ENCODE results near the gene TRIP12.
"Not testable (repeated sequence)": the region's sequence is repeated elsewhere in the genome, so short reads cannot be mapped to it uniquely, and the experiment has no call there.

The TRIP12 gene

DNA sequence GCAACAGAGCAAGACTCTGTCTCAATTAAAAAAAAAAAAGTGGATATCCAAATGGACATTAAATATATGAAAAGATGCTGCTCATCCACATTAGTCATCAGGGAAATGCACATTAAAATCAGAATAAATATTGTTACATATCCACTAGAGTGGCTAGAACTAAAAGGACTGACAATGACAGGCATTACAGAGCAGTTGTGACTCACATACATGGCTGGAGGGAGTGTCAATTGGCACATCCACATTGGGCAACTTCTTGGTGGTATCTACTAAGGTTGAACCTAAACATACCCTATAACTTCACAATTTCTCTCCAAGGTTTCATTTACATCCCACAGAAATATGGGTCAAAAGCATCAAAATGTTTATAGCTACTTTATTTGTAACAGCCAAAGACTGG is 193.4 kb downstream of the TRIP12 start:
- H3K27me3 ChIP-seq (ENCODE audit: insufficient read depth, insufficient read length) = no peaks in the 10 kb centered on the region
- H3K9me3 ChIP-seq (ENCODE audit: insufficient read depth, low read length) = no peaks in the 10 kb centered on the region
- H3K4me1 ChIP-seq (ENCODE audit: insufficient read depth, insufficient read length) = peaks cover 5% of the 10 kb centered on the region
- H3K36me3 ChIP-seq (ENCODE audit: insufficient read depth, insufficient read length, low read length) = no peaks in the 10 kb centered on the region
- no peak for TF ChIP-seq YY1 (IDR thresholded peaks at IDR 0.05; ENCODE audit: insufficient read depth, insufficient read length)
- no peak for TF ChIP-seq SUZ12 (IDR thresholded peaks at IDR 0.05; ENCODE audit: extremely low read depth, insufficient read depth, insufficient read length)
- no peak for TF ChIP-seq ZNF274 (IDR thresholded peaks at IDR 0.05; ENCODE audit: low read depth, low read length)
- H3K4me3 ChIP-seq (ENCODE audit: insufficient read length, low read depth) = no peak overlapping the region
- DNase-seq (ENCODE audit: low read depth, low spot score) = no peak
- H3K9ac ChIP-seq (ENCODE audit: insufficient read length, low read depth) = no peak overlapping the region

DNA sequence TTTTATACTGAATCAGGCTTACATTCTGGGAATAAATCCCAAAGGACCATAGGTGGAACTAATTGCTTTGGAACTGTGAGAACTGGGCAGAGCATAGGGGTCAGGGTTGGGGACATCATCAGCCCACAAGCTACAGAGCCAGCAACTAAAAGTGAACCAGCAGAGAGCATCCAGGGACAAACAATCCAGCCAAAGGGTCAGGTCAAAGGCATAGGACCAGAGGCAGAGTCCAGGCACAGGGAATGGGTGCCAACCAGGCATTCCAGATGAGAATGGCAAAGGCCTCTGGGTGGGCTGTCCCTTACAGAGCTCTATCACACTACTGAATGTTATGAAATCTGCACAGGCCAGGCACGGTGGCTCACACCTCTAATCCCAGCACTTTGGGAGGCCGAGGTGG is 195.2 kb downstream of the TRIP12 start:
- Histone ChIP-seq H3K27me3 (ENCODE audit: insufficient read depth, insufficient read length) (no peaks in the 10 kb centered on the region), H3K4me3 (ENCODE audit: insufficient read length, low read depth) (no peak overlapping the region), H3K9me3 (ENCODE audit: insufficient read depth, low read length) (no peaks in the 10 kb centered on the region), H3K4me1 (ENCODE audit: insufficient read depth, insufficient read length) (no peaks in the 10 kb centered on the region), H3K36me3 (ENCODE audit: insufficient read depth, insufficient read length, low read length) (no peaks in the 10 kb centered on the region), H3K9ac (ENCODE audit: insufficient read length, low read depth) (no peak overlapping the region)
- TF ChIP-seq SUZ12 (IDR thresholded peaks at IDR 0.05; ENCODE audit: extremely low read depth, insufficient read depth, insufficient read length) = no peak
- DNase-seq (ENCODE audit: low read depth, low spot score) = no peak

DNA sequence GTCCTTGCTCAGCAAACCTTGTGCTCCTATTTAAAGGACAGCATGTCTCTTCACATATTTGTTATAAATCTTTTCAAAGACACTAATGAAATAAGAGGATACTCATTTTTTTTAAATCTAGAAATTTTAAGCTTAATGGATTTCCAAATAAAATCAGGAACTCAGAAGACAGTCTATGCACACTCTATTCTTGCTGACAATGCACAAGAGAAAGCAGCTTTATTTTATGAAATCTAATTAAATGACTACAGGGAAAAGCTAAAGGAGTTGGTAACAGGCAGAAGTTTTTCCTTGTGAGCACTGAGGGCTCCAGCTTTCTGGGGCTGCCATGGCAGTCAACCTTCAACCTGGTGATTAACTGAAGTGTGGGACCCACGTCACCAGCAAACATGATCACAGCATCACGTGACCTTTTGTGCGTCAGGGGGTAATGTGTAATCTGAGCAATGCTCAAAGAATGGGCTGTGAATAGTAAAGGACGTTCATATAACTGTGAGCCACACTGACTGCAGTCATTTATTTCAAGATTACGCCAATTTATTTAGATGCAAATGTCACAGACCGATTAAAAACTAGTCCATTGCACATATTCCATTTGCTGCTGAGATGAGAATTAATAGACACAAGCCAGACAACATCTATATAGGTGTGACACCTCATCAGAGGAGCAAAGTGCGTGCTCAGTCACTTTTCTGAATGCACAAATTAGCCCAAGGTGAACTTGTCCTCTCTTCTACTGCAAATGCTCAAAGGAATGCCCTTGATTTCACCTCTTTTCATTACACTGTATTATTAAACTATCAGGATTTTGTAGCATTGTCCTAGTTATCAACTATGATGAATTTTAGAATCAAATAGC is 195.9 kb downstream of the TRIP12 start:
- H3K9me3 ChIP-seq (ENCODE audit: insufficient read depth, low read length) = no peaks in the 10 kb centered on the region
- H3K27me3 ChIP-seq (ENCODE audit: insufficient read depth, insufficient read length) = no peaks in the 10 kb centered on the region
- TF ChIP-seq YY1 (IDR thresholded peaks at IDR 0.05; ENCODE audit: insufficient read depth, insufficient read length) (no peak), ZNF274 (IDR thresholded peaks at IDR 0.05; ENCODE audit: low read depth, low read length) (no peak), SUZ12 (IDR thresholded peaks at IDR 0.05; ENCODE audit: extremely low read depth, insufficient read depth, insufficient read length) (no peak)
- DNase-seq (ENCODE audit: low read depth, low spot score) = no peak
- H3K9ac ChIP-seq (ENCODE audit: insufficient read length, low read depth) = no peak overlapping the region
- H3K36me3 ChIP-seq (ENCODE audit: insufficient read depth, insufficient read length, low read length) = no peaks in the 10 kb centered on the region
- no peaks in the 10 kb centered on the region for H3K4me1 ChIP-seq (ENCODE audit: insufficient read depth, insufficient read length)
- no peak overlapping the region for H3K4me3 ChIP-seq (ENCODE audit: insufficient read length, low read depth)

DNA sequence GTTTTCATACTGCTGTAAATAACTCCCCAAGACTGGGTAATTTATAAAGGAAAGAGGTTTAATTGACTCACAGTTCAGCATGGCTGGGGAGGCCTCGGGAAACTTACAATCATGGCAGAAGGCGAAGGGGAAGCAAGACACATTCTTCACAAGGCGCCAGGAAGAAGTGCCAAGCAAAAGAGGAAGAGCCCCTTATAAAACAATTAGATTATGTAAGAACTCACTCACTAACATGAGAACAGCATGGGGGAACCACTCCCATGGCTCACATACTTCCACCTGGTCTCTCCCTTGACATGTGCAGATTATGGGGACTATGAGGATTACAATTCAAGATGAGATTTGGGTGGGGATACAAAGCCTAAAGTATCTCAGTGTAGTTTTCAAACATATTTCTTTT is 198.6 kb downstream of the TRIP12 start:
- not testable (repeated sequence) for H3K36me3 ChIP-seq (ENCODE audit: insufficient read depth, insufficient read length, low read length); H3K4me3 ChIP-seq (ENCODE audit: insufficient read length, low read depth); H3K9ac ChIP-seq (ENCODE audit: insufficient read length, low read depth); H3K27me3 ChIP-seq (ENCODE audit: insufficient read depth, insufficient read length); H3K9me3 ChIP-seq (ENCODE audit: insufficient read depth, low read length); H3K4me1 ChIP-seq (ENCODE audit: insufficient read depth, insufficient read length); DNase-seq (ENCODE audit: low read depth, low spot score)

DNA sequence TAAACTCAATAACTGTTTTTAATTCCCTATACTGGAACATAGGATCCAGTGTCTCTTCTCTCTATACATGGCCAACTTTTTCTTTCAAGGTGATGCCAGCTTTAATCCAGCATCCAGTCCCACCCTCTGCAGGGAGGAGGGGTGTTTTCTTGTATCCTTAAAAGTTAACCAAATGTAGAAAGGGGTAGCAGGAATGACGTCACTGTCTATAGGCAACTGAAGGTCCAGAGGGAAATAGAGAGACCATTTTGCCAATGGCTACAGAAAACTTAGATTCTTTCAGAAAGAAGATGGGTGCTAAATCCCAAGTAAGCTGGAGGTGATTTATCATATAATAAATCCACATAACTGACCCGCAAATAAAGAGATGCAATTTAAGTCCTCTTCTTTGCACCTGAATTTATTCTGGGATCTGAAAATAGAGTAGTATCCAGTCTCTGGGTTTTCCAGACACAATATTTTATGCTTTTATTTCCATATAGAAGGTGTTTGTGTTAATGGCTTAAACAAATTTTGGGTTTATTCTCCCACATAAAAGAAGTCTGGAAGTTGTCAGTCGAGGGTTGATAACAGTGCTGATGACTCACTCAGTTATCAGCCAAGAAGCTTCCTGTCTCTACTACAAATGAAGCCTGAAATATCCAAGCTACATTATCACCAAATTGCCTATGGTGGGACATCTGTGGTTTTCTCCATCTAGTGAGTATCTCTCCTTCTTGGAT is 201.7 kb downstream of the TRIP12 start:
- H3K9me3 ChIP-seq (ENCODE audit: insufficient read depth, low read length) = no peaks in the 10 kb centered on the region

DNA sequence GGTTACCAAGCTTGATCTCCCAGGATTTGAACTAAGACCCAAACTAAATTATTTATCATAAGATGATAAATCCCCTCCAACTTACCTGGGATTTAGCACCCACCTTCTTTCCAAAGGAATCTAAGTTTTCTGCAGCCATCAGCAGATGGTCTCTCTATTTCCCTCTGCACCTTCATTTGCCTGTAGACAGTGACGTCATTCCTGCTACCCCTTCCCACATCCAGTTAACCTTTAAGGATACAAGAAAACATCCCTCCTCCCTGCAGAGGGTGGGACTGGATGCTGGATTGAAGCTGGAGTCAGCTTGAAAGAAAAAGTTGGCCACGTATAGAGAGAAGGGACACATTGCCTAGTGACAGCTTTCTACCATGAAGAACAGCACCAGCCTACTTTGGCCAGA is 203.8 kb downstream of the TRIP12 start:
- Histone ChIP-seq H3K4me1 (ENCODE audit: insufficient read depth, insufficient read length) (peaks cover 4% of the 10 kb centered on the region), H3K4me3 (ENCODE audit: insufficient read length, low read depth) (no peak overlapping the region)
- DNase-seq (ENCODE audit: low read depth, low spot score) = no peak

More for the DNA sequence above, 201.7 kb downstream of the TRIP12 start:
- peaks cover 31% of the 10 kb centered on the region for H3K27me3 ChIP-seq (ENCODE audit: insufficient read depth, insufficient read length)
- H3K9ac ChIP-seq (ENCODE audit: insufficient read length, low read depth) = no peak overlapping the region
- no peak overlapping the region for H3K4me3 ChIP-seq (ENCODE audit: insufficient read length, low read depth)
- H3K36me3 ChIP-seq (ENCODE audit: insufficient read depth, insufficient read length, low read length) = no peaks in the 10 kb centered on the region
- no peak for TF ChIP-seq SUZ12 (IDR thresholded peaks at IDR 0.05; ENCODE audit: extremely low read depth, insufficient read depth, insufficient read length)
- no peak for TF ChIP-seq YY1 (IDR thresholded peaks at IDR 0.05; ENCODE audit: insufficient read depth, insufficient read length)
- TF ChIP-seq ZNF274 (IDR thresholded peaks at IDR 0.05; ENCODE audit: low read depth, low read length) = no peak
- no peaks in the 10 kb centered on the region for H3K4me1 ChIP-seq (ENCODE audit: insufficient read depth, insufficient read length)
- no peak for DNase-seq (ENCODE audit: low read depth, low spot score)

DNA sequence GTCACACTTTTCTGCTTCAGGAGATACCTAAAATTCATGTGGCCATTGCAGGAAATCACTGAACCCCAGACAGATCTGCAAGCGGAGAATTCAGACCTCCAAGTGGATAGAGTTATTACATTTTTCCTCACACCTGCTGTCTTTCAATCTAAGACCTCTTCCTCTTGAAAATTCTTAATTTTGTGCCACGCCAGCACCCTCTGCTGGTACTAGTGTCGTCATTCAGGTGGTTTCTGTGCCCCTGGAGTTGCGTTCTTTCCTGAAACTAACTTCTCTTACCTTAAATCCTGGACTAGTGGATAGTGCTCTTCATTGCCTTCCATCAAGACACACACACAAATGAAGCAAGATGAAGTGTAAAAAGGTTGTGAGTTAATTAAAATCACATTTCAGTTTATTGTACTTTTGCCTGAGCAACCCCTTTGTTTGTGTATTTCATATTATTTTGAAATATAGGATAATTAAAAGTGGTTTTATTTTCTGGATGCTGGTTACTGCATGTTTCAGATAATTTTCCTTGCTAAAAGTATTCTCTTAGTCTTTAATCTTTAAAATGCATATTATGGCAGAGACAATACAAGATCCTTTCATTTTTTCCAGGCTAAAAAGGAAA is 205.8 kb downstream of the TRIP12 start:
- no peak overlapping the region for H3K9ac ChIP-seq (ENCODE audit: insufficient read length, low read depth)
- no peak for DNase-seq (ENCODE audit: low read depth, low spot score)
- H3K4me3 ChIP-seq (ENCODE audit: insufficient read length, low read depth) = no peak overlapping the region
- peaks cover 63% of the 10 kb centered on the region for H3K27me3 ChIP-seq (ENCODE audit: insufficient read depth, insufficient read length)
- H3K9me3 ChIP-seq (ENCODE audit: insufficient read depth, low read length) = no peaks in the 10 kb centered on the region
- H3K4me1 ChIP-seq (ENCODE audit: insufficient read depth, insufficient read length) = peaks cover 4% of the 10 kb centered on the region
- no peaks in the 10 kb centered on the region for H3K36me3 ChIP-seq (ENCODE audit: insufficient read depth, insufficient read length, low read length)
- TF ChIP-seq ZNF274 (IDR thresholded peaks at IDR 0.05; ENCODE audit: low read depth, low read length) = no peak
- no peak for TF ChIP-seq SUZ12 (IDR thresholded peaks at IDR 0.05; ENCODE audit: extremely low read depth, insufficient read depth, insufficient read length)
- no peak for TF ChIP-seq YY1 (IDR thresholded peaks at IDR 0.05; ENCODE audit: insufficient read depth, insufficient read length)

More for the DNA sequence above, 203.8 kb downstream of the TRIP12 start:
- Histone ChIP-seq H3K9ac (ENCODE audit: insufficient read length, low read depth) (no peak overlapping the region), H3K27me3 (ENCODE audit: insufficient read depth, insufficient read length) (peaks cover 43% of the 10 kb centered on the region), H3K36me3 (ENCODE audit: insufficient read depth, insufficient read length, low read length) (no peaks in the 10 kb centered on the region), H3K9me3 (ENCODE audit: insufficient read depth, low read length) (no peaks in the 10 kb centered on the region)
- no peak for TF ChIP-seq SUZ12 (IDR thresholded peaks at IDR 0.05; ENCODE audit: extremely low read depth, insufficient read depth, insufficient read length)
- TF ChIP-seq ZNF274 (IDR thresholded peaks at IDR 0.05; ENCODE audit: low read depth, low read length) = no peak
- TF ChIP-seq YY1 (IDR thresholded peaks at IDR 0.05; ENCODE audit: insufficient read depth, insufficient read length) = no peak
